HepG2 (cell line): ENCODE data around the gene NTM.

ENCODE experiments used
- ASH2L ChIP-seq: fragments of 300-600, 200-600 bp; sonication (generic); IDR thresholded peaks from 2 replicates; pipeline ENCODE4 v1.7.0; 2017; ENCODE audit warnings: low read depth, mild to moderate bottlenecking, moderate library complexity, mixed read lengths, low read length; ENCODE audit not compliant: insufficient read length
- MATR3 ChIP-seq: sonication (generic); formaldehyde crosslinking; IDR thresholded peaks from 2 replicates; pipeline ENCODE4 v1.4.0; 2020; ENCODE audit warnings: missing genetic modification reagents
- SIN3A ChIP-seq: IDR thresholded peaks from 2 replicates; pipeline ENCODE4 v1.6.1; 2011; ENCODE audit warnings: low read depth, mild to moderate bottlenecking, control low read depth, low read length, borderline replicate concordance
- SRF ChIP-seq: IDR thresholded peaks from 2 replicates; pipeline ENCODE4 v1.6.1; 2011; ENCODE audit warnings: mild to moderate bottlenecking, low read depth, low read length, moderate library complexity
- ZNF75D ChIP-seq: sonication (generic); formaldehyde crosslinking; IDR thresholded peaks from 2 replicates; pipeline ENCODE4 v1.8.1; 2023; ENCODE audit warnings: missing genetic modification reagents, mild to moderate bottlenecking, borderline replicate concordance
- TF ChIP-seq, protein P1 (sequence below): sonication (generic); formaldehyde crosslinking; IDR thresholded peaks from 2 replicates; pipeline ENCODE4 v1.8.1; 2022; ENCODE audit warnings: mild to moderate bottlenecking, missing genetic modification reagents
- TF ChIP-seq, protein P2 (sequence below): sonication (generic); formaldehyde crosslinking; IDR thresholded peaks from 2 replicates; pipeline ENCODE4 v1.5.0; 2020; ENCODE audit warnings: mild to moderate bottlenecking, missing genetic modification reagents, moderate library complexity

DNA sequence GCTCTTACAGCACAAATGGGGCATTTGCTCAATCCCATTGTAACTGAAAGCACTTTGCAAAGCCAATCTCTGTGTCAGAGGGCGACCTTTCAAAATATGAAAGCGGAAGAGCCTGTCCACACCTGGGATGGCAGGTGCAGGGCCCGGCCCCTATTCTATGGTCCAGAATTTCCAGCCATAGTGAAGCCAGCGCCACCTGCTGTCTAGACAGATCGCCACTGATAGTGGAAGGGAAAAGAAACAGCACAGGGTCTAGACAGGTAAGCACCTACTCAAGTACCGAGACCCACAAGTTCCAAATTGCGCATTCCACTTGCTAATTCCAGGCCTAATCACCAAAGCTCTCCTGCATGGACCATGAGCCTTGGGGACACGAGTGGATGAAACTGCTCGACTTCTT lies 141.4 kb downstream of the NTM start:
- TF ChIP-seq ZNF75D (CRISPR knock-in tag) (no peak), SIN3A (no peak), SRF (0 out of 2 replicates have a peak, but pooled peaks have one; percentile 39), MATR3 (no peak), ASH2L (no peak)
- TF ChIP-seq, protein P1, sequence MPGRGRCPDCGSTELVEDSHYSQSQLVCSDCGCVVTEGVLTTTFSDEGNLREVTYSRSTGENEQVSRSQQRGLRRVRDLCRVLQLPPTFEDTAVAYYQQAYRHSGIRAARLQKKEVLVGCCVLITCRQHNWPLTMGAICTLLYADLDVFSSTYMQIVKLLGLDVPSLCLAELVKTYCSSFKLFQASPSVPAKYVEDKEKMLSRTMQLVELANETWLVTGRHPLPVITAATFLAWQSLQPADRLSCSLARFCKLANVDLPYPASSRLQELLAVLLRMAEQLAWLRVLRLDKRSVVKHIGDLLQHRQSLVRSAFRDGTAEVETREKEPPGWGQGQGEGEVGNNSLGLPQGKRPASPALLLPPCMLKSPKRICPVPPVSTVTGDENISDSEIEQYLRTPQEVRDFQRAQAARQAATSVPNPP (CRISPR knock-in tag) = no peak
- TF ChIP-seq, protein P2, sequence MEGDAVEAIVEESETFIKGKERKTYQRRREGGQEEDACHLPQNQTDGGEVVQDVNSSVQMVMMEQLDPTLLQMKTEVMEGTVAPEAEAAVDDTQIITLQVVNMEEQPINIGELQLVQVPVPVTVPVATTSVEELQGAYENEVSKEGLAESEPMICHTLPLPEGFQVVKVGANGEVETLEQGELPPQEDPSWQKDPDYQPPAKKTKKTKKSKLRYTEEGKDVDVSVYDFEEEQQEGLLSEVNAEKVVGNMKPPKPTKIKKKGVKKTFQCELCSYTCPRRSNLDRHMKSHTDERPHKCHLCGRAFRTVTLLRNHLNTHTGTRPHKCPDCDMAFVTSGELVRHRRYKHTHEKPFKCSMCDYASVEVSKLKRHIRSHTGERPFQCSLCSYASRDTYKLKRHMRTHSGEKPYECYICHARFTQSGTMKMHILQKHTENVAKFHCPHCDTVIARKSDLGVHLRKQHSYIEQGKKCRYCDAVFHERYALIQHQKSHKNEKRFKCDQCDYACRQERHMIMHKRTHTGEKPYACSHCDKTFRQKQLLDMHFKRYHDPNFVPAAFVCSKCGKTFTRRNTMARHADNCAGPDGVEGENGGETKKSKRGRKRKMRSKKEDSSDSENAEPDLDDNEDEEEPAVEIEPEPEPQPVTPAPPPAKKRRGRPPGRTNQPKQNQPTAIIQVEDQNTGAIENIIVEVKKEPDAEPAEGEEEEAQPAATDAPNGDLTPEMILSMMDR = peak; percentile 72
